Measurements from ENCODE around the gene EEF1B2. TPM values are rescaled to one million over a fixed set of nuclear protein-coding genes. Genes with fewer than 3 reads are reported as not detected.
"Not testable (repeated sequence)": the region's sequence is repeated elsewhere in the genome, so short reads cannot be mapped to it uniquely, and the experiment has no call there.

The EEF1B2 gene
- total and polyA plus RNA-seq, 2 donors from 2014 or later: 444 to 529 TPM

- no peak overlapping the region for H3K9ac ChIP-seq (ENCODE audit: low read length in 3 of 3)
- H3K27ac ChIP-seq (ENCODE audit: low read depth in 2 of 2, low read length in 2 of 2): no peak overlapping the region
- no peaks in the 10 kb centered on the region for H3K4me1 ChIP-seq (ENCODE audit: control insufficient read depth in 2 of 3, insufficient read depth in 2 of 3, low read depth in 1 of 3, low read length in 3 of 3)
- DNase-seq (no peak), FAIRE-seq (no peak)
- no peak for TF ChIP-seq CTCF (IDR thresholded peaks at IDR 0.05; ENCODE audit: borderline replicate concordance, extremely low read depth, insufficient read depth)
- H3K4me3 ChIP-seq (ENCODE audit: low read length in 3 of 3): no peak overlapping the region
- H3K36me3 ChIP-seq (ENCODE audit: control insufficient read depth in 2 of 3, insufficient read depth in 3 of 3, low read length in 3 of 3): peaks cover 0 to 3% (median 0%) of the 10 kb centered on the region in 3 donors
- no peaks in the 10 kb centered on the region for H3K27me3 ChIP-seq (ENCODE audit: control insufficient read depth, insufficient read depth, low read length)
- intact Hi-C loops (cut with DNase I): no loop called here
- no peaks in the 10 kb centered on the region for H3K9me3 ChIP-seq (ENCODE audit: control insufficient read depth in 2 of 3, insufficient read depth in 1 of 3, low read length in 3 of 3)
Measured at GRCh38 chr2:206112846-206113547, 46.7 kb upstream of the EEF1B2 start.

- Histone ChIP-seq H3K9me3 (ENCODE audit: control insufficient read depth in 2 of 3, insufficient read depth in 1 of 3, low read length in 3 of 3) (no peaks in the 10 kb centered on the region), H3K27ac (ENCODE audit: low read depth in 2 of 2, low read length in 2 of 2) (no peak overlapping the region), H3K9ac (ENCODE audit: low read length in 3 of 3) (no peak overlapping the region), H3K4me1 (ENCODE audit: control insufficient read depth in 2 of 3, insufficient read depth in 2 of 3, low read depth in 1 of 3, low read length in 3 of 3) (no peaks in the 10 kb centered on the region), H3K4me3 (ENCODE audit: low read length in 3 of 3) (no peak overlapping the region), H3K36me3 (ENCODE audit: control insufficient read depth in 2 of 3, insufficient read depth in 3 of 3, low read length in 3 of 3) (peaks cover 2 to 5% (median 4%) of the 10 kb centered on the region in 3 donors), H3K27me3 (ENCODE audit: control insufficient read depth, insufficient read depth, low read length) (no peaks in the 10 kb centered on the region)
- no peak for DNase-seq
- intact Hi-C loops (cut with DNase I): no loop called here
- FAIRE-seq: no peak
- TF ChIP-seq CTCF (IDR thresholded peaks at IDR 0.05; ENCODE audit: borderline replicate concordance, extremely low read depth, insufficient read depth): no peak
Measured at GRCh38 chr2:206115026-206115578, 44.6 kb upstream of the EEF1B2 start.

GRCh38 chr2:206116278-206116677, 43.4 kb upstream of the EEF1B2 start:
- DNase-seq: no peak
- H3K4me3 ChIP-seq (ENCODE audit: low read length in 3 of 3): no peak overlapping the region

GRCh38 chr2:206122569-206122968, 37.1 kb upstream of the EEF1B2 start:
- H3K4me3 ChIP-seq (ENCODE audit: low read length in 3 of 3); H3K9me3 ChIP-seq (ENCODE audit: control insufficient read depth in 2 of 3, insufficient read depth in 1 of 3, low read length in 3 of 3); FAIRE-seq; H3K27ac ChIP-seq (ENCODE audit: low read depth in 2 of 2, low read length in 2 of 2); intact Hi-C loops (cut with DNase I); H3K4me1 ChIP-seq (ENCODE audit: control insufficient read depth in 2 of 3, insufficient read depth in 2 of 3, low read depth in 1 of 3, low read length in 3 of 3); H3K27me3 ChIP-seq (ENCODE audit: control insufficient read depth, insufficient read depth, low read length); H3K9ac ChIP-seq (ENCODE audit: low read length in 3 of 3); DNase-seq: not testable (repeated sequence)
- peaks cover 12 to 47% (median 23%) of the 10 kb centered on the region in 3 donors for H3K36me3 ChIP-seq (ENCODE audit: control insufficient read depth in 2 of 3, insufficient read depth in 3 of 3, low read length in 3 of 3)

More at GRCh38 chr2:206116278-206116677, 43.4 kb upstream of the EEF1B2 start:
- Histone ChIP-seq H3K4me1 (ENCODE audit: control insufficient read depth in 2 of 3, insufficient read depth in 2 of 3, low read depth in 1 of 3, low read length in 3 of 3) (no peaks in the 10 kb centered on the region), H3K9me3 (ENCODE audit: control insufficient read depth in 2 of 3, insufficient read depth in 1 of 3, low read length in 3 of 3) (peaks cover 0 to 5% (median 0%) of the 10 kb centered on the region in 3 donors), H3K27ac (ENCODE audit: low read depth in 2 of 2, low read length in 2 of 2) (no peak overlapping the region), H3K27me3 (ENCODE audit: control insufficient read depth, insufficient read depth, low read length) (no peaks in the 10 kb centered on the region), H3K9ac (ENCODE audit: low read length in 3 of 3) (no peak overlapping the region), H3K36me3 (ENCODE audit: control insufficient read depth in 2 of 3, insufficient read depth in 3 of 3, low read length in 3 of 3) (peaks cover 5 to 16% (median 12%) of the 10 kb centered on the region in 3 donors)
- intact Hi-C loops (cut with DNase I): no loop called here
- TF ChIP-seq CTCF (IDR thresholded peaks at IDR 0.05; ENCODE audit: borderline replicate concordance, extremely low read depth, insufficient read depth): no peak
- FAIRE-seq: no peak
